Pulmonary artery endothelial cell (primary cell): ENCODE data around the gene CNTNAP3B. TPM values are rescaled to one million over a fixed set of nuclear protein-coding genes. Genes with fewer than 3 reads are reported as not detected.
"Not testable (repeated sequence)": the region's sequence is repeated elsewhere in the genome, so short reads cannot be mapped to it uniquely, and the experiment has no call there.

Experiments used
- DNase-seq: peaks from one replicate; pipeline ENCODE4 v3.0.0-alpha.2; 2011; ENCODE audit warnings: low read depth, low spot score
- total RNA-seq: library from RNA; depleted of rRNA; stranded (reverse); fragments of >200 nt; gene quantifications from 2 replicates; pipeline ENCODE4 v1.2.3, GENCODE V29; 2014

Gene CNTNAP3B
- total RNA-seq: 51.9 and 202 TPM in 2 replicates

- DNase-seq: not testable (repeated sequence)
Observed at GRCh38 chr9:42129073-42129729, at the start of gene CNTNAP3B. CNTNAP3B (minus strand) TSS chr9:42129426; CDS start chr9:42129094, 332 bp downstream.

GRCh38 chr9:42160299-42160698 is 31.1 kb upstream of the CNTNAP3B start:
- DNase-seq: peak; percentile 1

DNA sequence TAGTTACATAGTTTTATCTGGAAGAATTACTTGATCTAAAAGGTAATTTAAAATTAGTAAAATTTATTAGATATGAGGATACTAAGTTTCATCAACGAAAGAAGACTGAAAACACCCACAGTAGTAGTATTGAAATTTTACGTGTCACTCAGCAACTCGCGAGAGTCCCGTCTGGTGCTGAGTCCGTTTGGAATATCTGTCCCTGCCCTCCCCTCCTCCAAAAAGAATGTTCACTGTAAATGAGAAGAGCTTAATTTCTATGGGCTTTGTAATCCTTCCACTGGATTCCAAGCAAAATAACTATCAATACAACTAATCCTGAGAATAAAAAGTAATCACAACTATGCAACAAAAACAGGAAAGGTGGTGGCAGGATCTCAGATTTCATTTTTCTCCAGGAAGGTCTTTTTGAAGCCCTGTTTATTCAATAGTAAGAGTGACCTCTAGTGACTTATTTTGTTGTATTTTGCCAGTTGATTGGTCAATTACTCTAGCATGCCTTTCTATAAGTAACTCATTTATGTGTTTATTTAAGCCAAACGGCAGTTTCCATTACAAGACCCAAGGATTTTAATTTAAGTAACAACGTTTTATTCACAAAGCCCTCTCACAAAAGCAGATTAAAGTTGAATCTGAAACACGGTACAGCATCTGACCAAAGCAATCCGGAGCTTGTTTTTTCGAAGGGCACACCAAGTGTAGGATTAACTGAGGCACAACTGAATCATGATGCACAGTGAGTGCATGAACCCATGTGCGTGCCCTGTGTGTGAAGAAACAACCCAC is 2.0 kb downstream of the CNTNAP3B start:
- DNase-seq: peak; percentile 41

DNA sequence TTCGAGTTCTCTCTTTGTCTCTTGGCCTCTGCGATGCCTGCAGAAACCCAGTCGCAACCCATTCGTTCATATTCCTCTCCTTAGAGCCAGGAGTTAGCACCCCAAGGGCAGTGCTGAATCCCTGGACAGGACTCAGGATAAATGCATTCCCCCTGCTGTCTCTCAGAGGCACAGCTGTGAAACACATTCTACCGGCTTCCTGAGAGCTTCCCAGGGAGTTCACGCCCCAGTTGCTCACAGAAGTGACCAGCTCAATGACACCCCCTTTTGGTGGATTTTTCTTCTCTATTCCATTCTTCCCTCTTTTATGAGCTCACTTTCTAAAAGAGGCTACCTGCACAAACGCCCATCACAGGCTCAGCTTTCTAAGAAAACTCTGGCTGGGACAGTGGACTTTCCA is 8.2 kb downstream of the CNTNAP3B start:
- DNase-seq: not testable (repeated sequence)

- DNase-seq: not testable (repeated sequence)
Observed at GRCh38 chr9:42095929-42096328, 33.3 kb downstream of the CNTNAP3B start.

DNA sequence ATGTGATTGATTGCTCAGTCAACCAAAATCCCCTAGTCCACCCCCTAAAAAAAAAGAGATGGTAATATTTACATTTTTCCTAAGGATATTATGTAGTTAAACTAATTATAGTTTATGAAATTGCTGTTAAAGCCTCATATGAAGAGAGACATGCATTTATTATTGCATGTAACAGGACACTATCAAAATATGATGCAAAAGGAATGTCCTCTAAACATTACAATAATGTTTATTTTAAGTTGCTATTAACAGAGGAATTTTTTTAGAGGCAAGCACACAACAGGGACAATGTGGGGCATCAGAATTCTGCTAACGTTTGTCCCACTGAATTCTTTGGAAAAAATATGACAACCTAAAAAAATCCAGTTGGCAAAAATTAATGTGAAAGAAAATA is 44.7 kb downstream of the CNTNAP3B start:
- DNase-seq: not testable (repeated sequence)

- DNase-seq: not testable (repeated sequence)
Observed at GRCh38 chr9:42083877-42084558, 45.2 kb downstream of the CNTNAP3B start.

GRCh38 chr9:42080376-42080775 is 48.9 kb downstream of the CNTNAP3B start:
- not testable (repeated sequence) for DNase-seq

DNA sequence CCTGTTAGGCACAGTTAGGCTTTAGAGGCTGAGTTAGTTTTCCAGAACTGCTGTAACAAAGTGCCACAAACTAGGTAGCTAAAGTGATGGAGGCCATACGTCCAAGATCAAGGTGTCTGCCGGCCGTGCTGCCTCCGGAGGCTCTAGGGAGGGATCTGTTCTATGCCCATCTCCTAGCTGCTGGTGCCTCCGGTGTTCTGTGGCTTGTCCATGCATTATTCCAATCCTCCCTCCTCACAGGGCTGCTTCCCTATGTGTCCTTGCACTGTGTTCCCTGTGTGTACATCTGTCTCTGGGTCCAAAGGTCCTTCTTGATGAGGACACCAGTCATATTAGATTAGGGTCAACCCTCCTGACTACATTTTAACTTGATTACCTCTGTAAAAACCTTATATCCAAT is 54.4 kb downstream of the CNTNAP3B start:
- DNase-seq: not testable (repeated sequence)

DNA sequence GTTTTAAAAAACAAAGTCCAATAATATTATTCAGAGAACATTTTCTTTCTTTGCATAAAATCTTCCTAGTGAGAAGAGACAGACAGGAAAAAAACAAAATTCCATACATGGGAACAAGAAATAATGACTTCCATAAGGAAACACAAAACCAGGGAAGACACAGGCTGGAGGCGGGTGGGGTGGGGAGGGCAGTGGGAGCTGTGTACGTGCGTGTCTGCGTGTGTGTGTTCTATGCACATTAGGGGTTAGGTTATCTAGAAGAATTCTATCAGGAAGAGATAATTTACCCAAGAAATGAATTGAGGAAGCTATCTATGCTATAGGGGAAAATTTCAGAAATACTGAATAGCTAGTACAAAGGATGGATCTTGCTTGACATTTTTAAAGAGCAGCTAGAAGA is 58.2 kb downstream of the CNTNAP3B start:
- DNase-seq: not testable (repeated sequence)

GRCh38 chr9:42070035-42070799 is 59.0 kb downstream of the CNTNAP3B start:
- DNase-seq: not testable (repeated sequence)

DNA sequence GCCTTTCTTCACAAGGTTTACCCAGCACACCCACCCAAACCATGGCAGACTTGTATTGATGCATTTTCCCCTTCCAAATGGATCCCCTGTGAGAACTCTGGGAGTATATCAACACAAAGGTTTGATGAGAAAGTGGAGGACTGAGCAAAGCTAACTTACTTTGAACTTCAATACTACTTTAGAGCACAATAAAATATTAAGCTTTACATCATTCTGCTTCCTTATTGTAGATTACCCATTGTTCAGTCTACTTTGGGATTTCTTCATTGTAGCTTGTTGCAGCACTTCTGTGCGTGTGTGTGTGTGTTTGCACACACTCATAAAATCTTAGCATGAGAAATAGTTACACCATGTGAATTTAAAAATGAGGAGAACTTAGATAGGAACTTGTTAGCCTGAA is 75.4 kb downstream of the CNTNAP3B start:
- DNase-seq: not testable (repeated sequence)

DNA sequence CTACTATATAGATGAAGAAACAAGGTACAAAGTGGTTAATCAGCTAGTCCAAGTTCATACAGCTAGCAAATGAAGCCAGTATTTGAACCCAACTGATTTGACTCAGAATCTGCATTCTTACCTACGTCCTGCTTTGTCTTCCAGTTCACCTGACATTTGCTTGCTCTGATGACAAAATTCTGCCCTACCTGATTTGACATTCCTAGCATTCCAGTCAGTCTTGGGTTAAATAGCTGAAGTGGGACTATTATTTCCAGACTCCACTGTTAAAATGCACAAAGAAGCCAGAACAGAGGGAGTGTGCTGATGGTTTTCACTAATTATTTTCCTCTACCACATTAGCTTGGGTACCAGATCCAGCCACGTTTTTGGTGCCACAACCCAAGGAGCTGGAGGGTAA is 78.5 kb downstream of the CNTNAP3B start:
- DNase-seq: not testable (repeated sequence)

GRCh38 chr9:42044422-42045010 is 84.7 kb downstream of the CNTNAP3B start:
- DNase-seq: not testable (repeated sequence)

DNA sequence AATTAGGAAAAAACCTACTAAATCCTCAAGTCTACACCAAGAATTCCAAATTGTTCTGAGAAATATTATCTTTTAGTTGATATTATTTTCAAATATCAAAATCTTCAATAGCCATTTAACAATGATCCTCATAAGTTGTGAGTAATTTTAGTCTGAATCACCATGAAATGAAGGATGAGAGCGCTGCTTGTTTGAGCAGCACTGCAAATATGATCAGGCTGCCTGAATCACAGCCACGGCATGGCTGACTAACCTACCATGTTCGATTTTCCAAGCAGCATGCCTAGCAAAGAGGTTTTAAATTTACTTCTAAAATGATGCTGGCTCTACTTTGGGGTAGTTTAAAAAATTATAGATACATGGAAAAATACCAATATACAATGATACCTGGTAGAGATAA is 95.7 kb downstream of the CNTNAP3B start:
- DNase-seq: not testable (repeated sequence)

DNA sequence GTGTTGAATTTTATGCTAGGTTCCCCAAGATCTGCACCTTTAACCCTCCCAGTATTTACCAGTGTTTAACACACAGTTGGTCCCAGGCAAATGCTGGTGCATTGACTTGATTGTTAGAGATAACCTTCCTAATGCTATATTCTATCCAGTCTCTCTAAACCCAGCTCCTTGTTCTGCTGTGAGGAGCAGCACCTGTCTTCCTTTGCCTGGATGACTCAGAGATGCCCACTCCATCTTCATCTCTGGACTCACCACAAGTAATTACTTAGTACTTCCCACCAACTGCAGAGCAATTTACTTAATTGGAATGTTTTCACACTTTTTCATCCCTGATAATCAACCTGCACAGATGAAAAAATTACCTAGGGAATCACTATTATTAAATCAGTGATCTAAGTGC is 108.6 kb downstream of the CNTNAP3B start:
- DNase-seq: not testable (repeated sequence)

- peak; percentile 0 for DNase-seq
Observed at GRCh38 chr9:42018220-42018922, 110.9 kb downstream of the CNTNAP3B start.

GRCh38 chr9:42014317-42014716 is 114.9 kb downstream of the CNTNAP3B start:
- DNase-seq: not testable (repeated sequence)

- DNase-seq: not testable (repeated sequence)
Observed at GRCh38 chr9:41991607-41992006, 137.6 kb downstream of the CNTNAP3B start.

DNA sequence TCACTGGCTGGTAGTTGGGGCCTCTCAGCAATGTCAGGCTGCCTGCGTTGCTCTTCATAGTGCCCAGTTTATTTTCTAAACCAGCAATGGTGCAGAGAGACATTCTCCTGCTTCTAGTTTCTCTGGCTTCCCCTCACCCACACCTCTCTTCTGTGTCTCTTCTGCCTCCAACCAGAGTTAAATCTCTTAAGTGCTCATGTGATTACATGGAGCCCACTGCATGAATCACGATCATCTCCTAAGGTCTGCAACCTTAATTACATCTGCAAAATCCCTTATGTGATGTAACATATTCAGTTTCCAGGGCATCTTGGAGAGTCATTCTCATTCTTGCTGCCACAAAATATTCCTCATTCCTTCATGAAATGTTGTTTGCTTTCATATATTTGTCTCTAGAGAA is 149.0 kb downstream of the CNTNAP3B start:
- DNase-seq: not testable (repeated sequence)
